Motor neuron (in vitro differentiated cells): Measurements from ENCODE around the gene ARHGEF28. TPM values are rescaled to one million over a fixed set of nuclear protein-coding genes. Genes with fewer than 3 reads are reported as not detected.

Source experiments
- ATAC-seq, 8 experiments: fragments of 200-7000 bp; cut with Tn5 transposase; replicated peaks in 6 of 8; 2 replicates each; pipeline ENCODE4 v1.8.0; 2021; ENCODE audit warnings: mild to moderate bottlenecking in 8 of 8, moderate library complexity in 8 of 8
- H3K27ac ChIP-seq, 2 donors: fragments of 250-450 bp; sonication (Bioruptor Pico); 2 replicates each; pipeline ENCODE4 v1.9.0; 2021; ENCODE audit warnings: antibody characterized with exemption in 2 of 2, mild to moderate bottlenecking in 2 of 2, moderate library complexity in 1 of 2
- H3K4me1 ChIP-seq, 2 donors: fragments of 250-450 bp; sonication (Bioruptor Pico); replicated peaks in 1 of 2; 2 replicates each; pipeline ENCODE4 v1.6.1; 2021; ENCODE audit warnings: antibody characterized with exemption in 2 of 2, mild to moderate bottlenecking in 2 of 2, moderate library complexity in 1 of 2
- H3K4me3 ChIP-seq, 5 donors: fragments of 250-450 bp; sonication (Bioruptor Pico); 2 replicates each; pipeline ENCODE4 v1.9.0; 2021; ENCODE audit warnings: antibody characterized with exemption in 5 of 5, mild to moderate bottlenecking in 5 of 5, moderate library complexity in 4 of 5
- WGBS, 10 experiments: fragments of 450-650 bp; shearing (Covaris generic); methylation state at CpG; one replicate each; pipeline ENCODE4 v1.0.0; 2022; 5-methylcytosine and 5-hydroxymethylcytosine counted together
- in situ Hi-C, 9 experiments: fragments of 400-800 bp; cut with MboI; loops; one replicate each; pipeline ENCODE4 v1.15.0; 2021; ENCODE audit warnings: low sequenced_read_pairs in 9 of 9, low pct_unique_long_range_greater_than_20kb in 2 of 9; ENCODE audit not compliant: unreplicated experiment in 9 of 9
- total RNA-seq, 8 experiments: library from RNA; unstranded; fragments of 300-600 nt; gene quantifications; 2 replicates each; pipeline versions ENCODE4 v1.2.3 to v1.2.4, GENCODE V29; 2022

ARHGEF28 gene
- total RNA-seq, 8 experiments from 2014 or later = 0.81 to 29.3 (median 1.9) TPM

GRCh38 chr5:73943397-73943796 is 317.4 kb downstream of the ARHGEF28 start:
- Histone ChIP-seq H3K4me1 (peaks cover 37 to 41% of the 10 kb centered on the region in 2 donors), H3K4me3 (no peak overlapping the region), H3K27ac (no peak overlapping the region)
- ATAC-seq = peak in 4 of 8 experiments; percentile 40 to 91 (median 78)
- WGBS, 10 experiments = 0 to 100% (median 88%) methylated on average over 1 of the region's 1 CpG; no CpG with 5 or more reads in 5 of the 10 experiments
- in situ Hi-C loops = no loop called here

GRCh38 chr5:73944581-73944980 is 318.6 kb downstream of the ARHGEF28 start:
- Histone ChIP-seq H3K27ac (no peak overlapping the region), H3K4me1 (peaks cover 36% of the 10 kb centered on the region in 2 donors), H3K4me3 (no peak overlapping the region)
- 57 to 100% (median 80%) methylated on average over 1 of the region's 1 CpG; no CpG with 5 or more reads in 5 of the 10 experiments for WGBS, 10 experiments
- in situ Hi-C loops = no loop called here
- no peak for ATAC-seq

GRCh38 chr5:73945505-73945904 is 319.5 kb downstream of the ARHGEF28 start:
- in situ Hi-C loops = no loop called here
- ATAC-seq = no peak
- Histone ChIP-seq H3K27ac (no peak overlapping the region), H3K4me3 (no peak overlapping the region), H3K4me1 (peaks cover 27 to 28% of the 10 kb centered on the region in 2 donors)
- WGBS, 10 experiments = 91 to 100% (median 100%) methylated on average over 1 to 6 of the region's 7 CpGs; no CpG with 5 or more reads in 3 of the 10 experiments

DNA sequence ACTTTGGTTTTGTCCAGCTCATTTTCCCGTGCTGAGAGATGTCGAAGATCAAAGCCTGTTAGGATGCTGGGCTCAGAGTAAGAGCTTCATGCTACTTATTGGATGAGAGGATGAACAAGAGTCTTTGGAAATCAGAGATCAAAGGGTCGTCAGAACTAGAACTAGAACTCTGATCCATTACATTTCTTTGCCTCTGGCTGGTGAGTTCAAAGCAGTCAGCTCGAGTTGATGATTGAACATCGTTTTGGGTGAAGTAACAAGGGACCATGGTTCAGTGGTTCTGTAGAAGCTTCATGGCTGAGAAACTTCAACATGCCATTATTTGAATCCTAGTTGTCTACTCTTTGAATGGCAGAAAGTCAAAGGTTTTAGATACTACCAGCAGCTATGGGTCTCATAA is 320.3 kb downstream of the ARHGEF28 start:
- WGBS, 10 experiments = 27 to 100% (median 56%) methylated on average over 1 to 5 of the region's 5 CpGs; no CpG with 5 or more reads in 1 of the 10 experiments
- Histone ChIP-seq H3K27ac (no peak overlapping the region), H3K4me1 (peaks cover 24 to 28% of the 10 kb centered on the region in 2 donors), H3K4me3 (no peak overlapping the region)
- in situ Hi-C loops = no loop called here
- ATAC-seq = no peak

GRCh38 chr5:73946919-73947602 is 321.1 kb downstream of the ARHGEF28 start:
- peak in 1 of 8 experiments; percentile 62 for ATAC-seq
- in situ Hi-C loops = no loop called here
- H3K27ac ChIP-seq = no peak overlapping the region
- WGBS, 10 experiments = 20 to 100% (median 63%) methylated on average over 1 to 5 of the region's 5 CpGs; no CpG with 5 or more reads in 1 of the 10 experiments
- no peak overlapping the region for H3K4me3 ChIP-seq
- peaks cover 24 to 27% of the 10 kb centered on the region in 2 donors for H3K4me1 ChIP-seq

DNA sequence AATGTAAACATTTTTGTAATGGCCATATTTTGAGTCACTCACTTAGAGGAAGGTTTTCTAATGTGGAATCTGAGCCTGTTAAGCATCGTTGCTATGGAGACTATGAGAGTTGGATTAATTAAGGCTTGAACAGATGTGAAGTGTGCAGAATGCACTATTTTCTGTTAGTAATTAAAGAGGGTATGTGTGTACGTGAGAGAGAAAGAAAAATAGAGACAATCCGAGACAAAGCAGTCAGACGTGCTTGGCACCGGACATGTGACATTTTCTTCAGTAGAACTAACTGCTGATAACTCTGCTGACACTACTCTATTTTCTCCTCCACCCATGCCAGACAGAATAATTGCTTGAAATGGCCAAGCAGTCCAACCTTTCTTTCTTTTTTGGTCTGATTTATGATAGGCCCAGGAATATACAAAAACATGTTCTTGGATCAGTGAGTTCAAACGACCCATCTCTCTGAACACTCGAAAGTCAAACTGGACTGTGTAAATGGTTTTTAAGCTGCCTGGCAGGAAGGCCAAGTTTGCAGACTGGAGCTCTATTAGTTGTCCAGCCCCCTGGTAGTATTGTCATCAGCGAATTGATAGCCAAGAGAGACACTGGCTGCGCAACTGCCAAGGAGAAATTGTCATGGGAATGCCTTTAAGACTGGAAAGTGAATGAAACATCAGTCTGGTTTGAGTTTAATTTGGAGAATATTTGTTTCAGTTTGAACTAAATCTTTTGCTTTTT is 322.1 kb downstream of the ARHGEF28 start:
- Histone ChIP-seq H3K4me1 (peaks cover 24 to 27% of the 10 kb centered on the region in 2 donors), H3K4me3 (no peak overlapping the region), H3K27ac (no peak overlapping the region)
- peak in 5 of 8 experiments; percentile 48 to 77 (median 67) for ATAC-seq
- WGBS, 10 experiments = 8 to 74% (median 53%) methylated on average over 2 to 9 of the region's 9 CpGs
- in situ Hi-C loops = no loop called here

GRCh38 chr5:73948720-73949119 is 322.7 kb downstream of the ARHGEF28 start:
- Histone ChIP-seq H3K4me1 (peaks cover 24 to 27% of the 10 kb centered on the region in 2 donors), H3K27ac (no peak overlapping the region), H3K4me3 (no peak overlapping the region)
- ATAC-seq = peak in 1 of 8 experiments; percentile 23
- in situ Hi-C loops = no loop called here
- WGBS, 10 experiments = 0 to 67% (median 56%) methylated on average over 1 to 3 of the region's 3 CpGs; no CpG with 5 or more reads in 3 of the 10 experiments

DNA sequence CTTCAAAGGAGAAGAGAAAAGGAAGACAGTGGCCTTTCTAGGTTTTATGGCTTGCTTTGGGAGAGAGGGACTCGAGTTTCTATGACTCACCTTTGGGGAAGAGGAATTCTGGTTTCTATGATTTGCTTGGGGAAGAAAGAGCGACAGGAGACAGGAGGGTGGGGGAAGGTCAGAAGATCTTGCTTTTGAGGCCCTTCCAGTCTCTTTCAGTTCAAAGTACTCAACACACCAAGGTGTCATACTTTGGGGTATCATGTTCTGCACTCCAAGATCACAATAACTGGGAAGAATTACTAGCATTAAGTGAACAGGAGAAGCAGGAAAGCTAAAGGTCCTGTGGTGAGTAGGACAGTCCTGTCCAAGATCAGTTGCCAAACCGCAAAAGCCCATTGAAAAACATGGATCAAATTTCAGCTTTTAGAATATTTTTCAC is 324.5 kb downstream of the ARHGEF28 start:
- in situ Hi-C loops = no loop called here
- Histone ChIP-seq H3K4me3 (no peak overlapping the region), H3K27ac (no peak overlapping the region), H3K4me1 (peaks cover 24 to 27% of the 10 kb centered on the region in 2 donors)
- no peak for ATAC-seq
- 13 to 67% (median 45%) methylated on average over 1 to 3 of the region's 3 CpGs; no CpG with 5 or more reads in 2 of the 10 experiments for WGBS, 10 experiments

DNA sequence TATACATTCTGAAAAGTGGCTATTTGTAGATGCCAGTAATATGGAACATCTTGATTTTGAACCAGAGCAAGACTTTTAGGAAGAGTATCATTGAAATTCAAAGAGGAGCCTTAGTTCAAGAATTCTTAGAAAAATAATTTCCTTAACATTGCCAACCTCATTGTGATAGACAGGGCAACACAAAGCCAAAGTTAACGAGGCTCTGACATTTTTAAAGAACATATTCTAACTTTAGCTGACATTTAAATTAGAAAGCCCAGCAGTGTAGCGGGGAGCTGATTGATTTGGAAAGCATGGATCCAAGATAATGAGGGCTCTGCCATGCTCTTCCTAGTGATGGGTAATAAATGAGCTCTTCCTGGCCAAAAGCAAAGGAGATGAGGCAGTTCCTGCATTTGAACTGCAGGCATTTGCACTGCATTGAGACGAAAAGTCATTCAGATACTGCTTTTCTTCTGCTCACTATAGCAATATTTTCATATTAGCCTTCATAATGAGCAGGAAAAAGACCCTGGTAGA is 325.0 kb downstream of the ARHGEF28 start:
- H3K4me3 ChIP-seq = no peak overlapping the region
- WGBS, 10 experiments = 13 to 100% (median 66%) methylated on average over 1 to 3 of the region's 3 CpGs; no CpG with 5 or more reads in 2 of the 10 experiments
- peaks cover 24 to 27% of the 10 kb centered on the region in 2 donors for H3K4me1 ChIP-seq
- in situ Hi-C loops = no loop called here
- no peak overlapping the region for H3K27ac ChIP-seq
- no peak for ATAC-seq

DNA sequence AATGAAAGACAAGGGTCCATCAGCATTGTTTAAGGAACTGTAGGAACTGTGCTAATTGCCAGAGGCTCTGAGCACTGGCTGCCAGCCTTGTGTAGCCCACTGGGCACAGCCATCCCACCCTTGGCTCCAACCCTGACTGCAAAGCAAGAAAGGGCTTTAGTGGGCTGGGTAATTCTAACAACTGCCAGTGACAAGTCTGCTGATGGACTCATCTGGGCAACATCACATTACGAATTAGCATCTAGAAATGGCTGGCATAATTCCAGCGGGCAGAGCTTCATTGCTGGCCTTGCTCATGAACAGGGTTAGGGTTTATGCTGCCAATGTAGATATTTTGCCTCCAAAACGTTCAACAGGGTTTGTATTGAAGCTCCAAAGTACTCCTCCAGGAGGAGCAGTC is 326.9 kb downstream of the ARHGEF28 start:
- in situ Hi-C loops = no loop called here
- WGBS, 10 experiments = 10 to 100% (median 69%) methylated on average over 1 to 3 of the region's 3 CpGs; no CpG with 5 or more reads in 3 of the 10 experiments
- Histone ChIP-seq H3K4me1 (peaks cover 12 to 21% of the 10 kb centered on the region in 2 donors), H3K4me3 (no peak overlapping the region), H3K27ac (no peak overlapping the region)
- ATAC-seq = peak in 1 of 8 experiments; percentile 20

DNA sequence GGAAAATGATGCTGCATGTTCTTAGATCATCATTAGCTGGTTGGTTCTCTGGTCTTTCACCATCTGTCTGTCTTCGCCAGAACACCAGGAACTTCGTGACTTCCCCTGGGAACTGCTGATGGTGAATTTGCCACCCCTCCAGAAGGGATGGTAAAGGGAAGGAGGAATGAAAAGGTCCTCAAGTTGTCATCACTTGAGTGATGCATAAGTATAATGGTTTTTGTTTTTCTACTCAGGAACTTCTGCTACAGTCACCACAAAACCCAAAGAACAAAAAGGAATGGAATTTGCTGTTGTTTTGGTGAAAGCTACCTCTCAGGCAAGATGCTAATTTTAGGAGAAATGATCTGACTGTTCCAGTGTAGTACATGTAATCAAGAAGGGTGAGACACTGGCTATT is 328.4 kb downstream of the ARHGEF28 start:
- Histone ChIP-seq H3K4me3 (no peak overlapping the region), H3K4me1 (peaks cover 0 to 7% of the 10 kb centered on the region in 2 donors), H3K27ac (no peak overlapping the region)
- in situ Hi-C loops = no loop called here
- WGBS, 10 experiments = 48 to 100% (median 100%) methylated on average over 1 to 2 of the region's 2 CpGs; no CpG with 5 or more reads in 4 of the 10 experiments
- ATAC-seq = no peak

DNA sequence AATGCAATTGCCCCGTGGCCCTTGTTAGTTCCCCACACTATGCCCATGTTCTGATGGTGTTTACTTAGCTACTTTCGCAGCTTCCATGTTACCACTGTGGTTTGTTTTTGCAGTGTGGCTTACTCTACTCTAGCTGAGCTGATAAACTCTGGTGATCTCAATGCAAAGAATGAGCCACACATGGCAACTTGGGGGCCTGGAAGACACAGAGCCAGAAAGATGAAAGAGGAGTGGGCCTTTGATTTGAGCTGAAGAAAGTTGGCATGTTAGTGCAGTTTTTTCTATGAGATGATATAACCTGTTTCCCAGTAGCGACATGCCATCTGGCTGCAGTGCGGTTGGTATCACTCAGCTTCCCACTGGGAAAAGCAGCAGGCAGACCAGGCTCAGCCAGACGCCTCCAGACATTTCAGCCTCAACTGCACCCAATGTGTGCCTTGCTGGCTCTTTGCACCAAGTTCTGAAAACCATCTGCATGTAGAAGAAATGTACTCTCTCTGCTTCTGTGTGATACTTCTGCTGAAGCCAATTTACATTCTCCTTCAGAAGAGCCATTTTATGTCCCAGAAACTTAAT is 329.4 kb downstream of the ARHGEF28 start:
- Histone ChIP-seq H3K4me3 (no peak overlapping the region), H3K4me1 (peaks cover 0 to 7% of the 10 kb centered on the region in 2 donors), H3K27ac (no peak overlapping the region)
- in situ Hi-C loops = no loop called here
- ATAC-seq = no peak
- WGBS, 10 experiments = 40 to 100% (median 90%) methylated on average over 1 to 4 of the region's 5 CpGs; no CpG with 5 or more reads in 3 of the 10 experiments
